GM12872 (cell line): ENCODE data around the gene DTNA.

Experiments
- TF ChIP-seq, protein P1 (sequence below): IDR thresholded peaks from 3 replicates; pipeline ENCODE4 v1.5.1; 2011; ENCODE audit warnings: low read depth, mild to moderate bottlenecking, low read length, moderate library complexity; ENCODE audit not compliant: insufficient read depth

DTNA gene

DNA sequence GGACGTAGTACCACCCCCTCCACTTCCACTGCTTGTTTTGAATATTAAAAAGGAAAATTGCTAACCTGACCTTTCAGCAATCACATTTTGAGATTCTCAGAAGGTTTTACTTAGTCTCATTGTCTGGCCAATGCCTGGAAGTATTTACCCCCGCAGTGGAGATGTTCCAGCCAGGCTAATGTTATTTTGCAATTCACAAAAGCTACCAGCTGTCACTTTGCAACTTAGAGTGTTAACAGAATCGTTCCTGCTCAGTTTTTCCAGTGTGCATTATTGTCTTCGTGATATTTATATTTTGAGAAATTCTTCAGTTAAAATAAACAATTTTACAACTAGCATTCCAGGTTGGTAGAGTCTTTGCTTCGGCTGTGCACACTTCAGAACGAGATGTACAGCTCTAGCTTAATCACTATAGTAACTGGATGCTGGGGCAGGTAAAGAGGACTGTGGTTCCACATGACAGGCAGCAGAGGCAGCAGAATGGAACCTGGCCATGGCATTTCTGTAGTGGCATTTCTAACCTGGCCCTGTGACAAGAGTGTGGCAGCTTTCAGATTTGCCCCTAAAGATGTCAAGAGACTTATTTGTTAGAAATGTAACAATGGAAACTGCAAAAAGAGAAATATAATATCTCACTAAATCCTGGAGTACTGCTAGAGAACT, 85.1 kb downstream of the DTNA start:
- TF ChIP-seq, protein P1, sequence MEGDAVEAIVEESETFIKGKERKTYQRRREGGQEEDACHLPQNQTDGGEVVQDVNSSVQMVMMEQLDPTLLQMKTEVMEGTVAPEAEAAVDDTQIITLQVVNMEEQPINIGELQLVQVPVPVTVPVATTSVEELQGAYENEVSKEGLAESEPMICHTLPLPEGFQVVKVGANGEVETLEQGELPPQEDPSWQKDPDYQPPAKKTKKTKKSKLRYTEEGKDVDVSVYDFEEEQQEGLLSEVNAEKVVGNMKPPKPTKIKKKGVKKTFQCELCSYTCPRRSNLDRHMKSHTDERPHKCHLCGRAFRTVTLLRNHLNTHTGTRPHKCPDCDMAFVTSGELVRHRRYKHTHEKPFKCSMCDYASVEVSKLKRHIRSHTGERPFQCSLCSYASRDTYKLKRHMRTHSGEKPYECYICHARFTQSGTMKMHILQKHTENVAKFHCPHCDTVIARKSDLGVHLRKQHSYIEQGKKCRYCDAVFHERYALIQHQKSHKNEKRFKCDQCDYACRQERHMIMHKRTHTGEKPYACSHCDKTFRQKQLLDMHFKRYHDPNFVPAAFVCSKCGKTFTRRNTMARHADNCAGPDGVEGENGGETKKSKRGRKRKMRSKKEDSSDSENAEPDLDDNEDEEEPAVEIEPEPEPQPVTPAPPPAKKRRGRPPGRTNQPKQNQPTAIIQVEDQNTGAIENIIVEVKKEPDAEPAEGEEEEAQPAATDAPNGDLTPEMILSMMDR: no peak

DNA sequence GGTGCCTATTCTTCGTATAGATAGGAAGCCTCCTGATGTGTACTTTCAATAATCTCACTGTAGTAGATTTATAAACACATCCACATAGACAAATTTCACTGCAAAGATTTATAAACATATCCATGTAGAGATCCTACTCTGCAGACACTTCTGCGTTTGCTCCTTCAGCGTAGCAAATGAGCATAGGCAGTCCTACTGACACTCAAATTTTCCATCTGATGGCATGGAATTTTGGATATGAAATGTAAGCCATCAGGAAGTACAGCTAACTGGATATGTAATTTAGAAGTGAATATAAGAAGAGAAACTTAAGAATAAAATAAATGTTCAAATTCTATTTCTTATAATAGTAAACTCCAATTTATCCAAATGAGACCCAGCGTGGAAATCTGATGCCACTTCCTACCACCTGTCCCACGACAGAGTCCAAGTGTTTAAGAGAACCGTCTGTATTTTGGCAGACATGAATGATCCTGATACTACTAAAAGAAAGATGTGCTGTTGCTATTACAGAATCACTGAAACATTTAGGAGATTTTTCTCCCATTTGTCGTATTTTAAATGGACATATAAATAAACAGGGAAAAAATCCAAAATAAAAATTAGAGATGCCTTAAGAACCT, 86.0 kb downstream of the DTNA start:
- TF ChIP-seq, protein P1: no peak

DNA sequence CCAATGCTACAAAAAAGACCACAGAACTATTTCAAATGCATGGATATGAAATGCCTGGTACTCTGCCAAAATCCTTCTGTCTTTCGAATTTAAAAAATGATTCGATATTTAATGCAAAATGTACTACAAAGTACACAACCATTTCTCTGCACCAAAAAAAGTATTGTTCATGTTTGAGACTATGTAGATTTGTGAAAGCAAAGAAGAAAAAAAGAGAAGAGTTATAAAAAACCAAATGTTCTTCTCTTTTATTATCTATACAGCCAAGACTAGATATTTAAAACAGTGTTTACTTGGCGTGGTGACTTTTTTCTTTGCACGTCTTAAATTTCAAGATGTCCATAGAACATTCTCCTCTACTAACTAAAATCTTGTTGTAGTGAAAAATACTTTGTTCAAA, 89.2 kb downstream of the DTNA start:
- TF ChIP-seq, protein P1: no peak

DNA sequence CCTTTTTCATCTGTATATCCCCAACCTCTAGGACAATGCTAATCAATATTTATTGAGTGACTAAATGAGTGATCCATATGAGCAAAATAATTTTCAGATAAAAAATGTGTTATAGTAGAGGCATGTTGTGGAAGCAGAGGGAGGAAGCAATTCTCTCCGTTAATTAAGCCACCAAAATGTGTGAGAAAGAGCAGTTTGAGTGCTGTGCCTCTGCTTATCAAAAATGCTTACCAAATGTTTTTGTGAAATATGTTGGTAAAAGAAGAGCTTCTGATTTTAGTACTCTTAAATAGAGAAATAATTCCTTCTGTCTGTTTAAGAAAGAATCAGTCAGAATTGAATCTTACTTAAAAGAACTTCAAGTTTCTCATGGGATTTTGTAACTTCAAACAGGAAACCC, 90.3 kb downstream of the DTNA start:
- TF ChIP-seq, protein P1: no peak

DNA sequence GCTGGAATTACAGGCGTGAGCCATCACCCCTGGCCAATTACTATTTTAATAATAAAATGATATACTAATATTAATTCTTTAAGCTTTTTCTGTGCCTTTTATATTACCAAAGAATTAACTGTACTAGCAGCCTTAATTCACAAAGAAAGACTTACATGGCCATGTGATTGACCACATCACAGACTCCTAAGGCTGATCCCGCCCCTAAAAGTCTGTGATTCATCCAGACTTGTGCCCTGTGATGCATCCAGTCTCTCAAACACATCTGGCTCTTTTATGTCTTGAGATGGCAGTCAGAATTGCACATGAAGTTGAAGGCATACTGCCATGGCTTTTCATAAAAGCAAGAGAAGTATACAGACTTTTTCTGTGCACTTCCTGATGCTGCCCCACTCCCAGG, 91.7 kb downstream of the DTNA start:
- TF ChIP-seq, protein P1: no peak

DNA sequence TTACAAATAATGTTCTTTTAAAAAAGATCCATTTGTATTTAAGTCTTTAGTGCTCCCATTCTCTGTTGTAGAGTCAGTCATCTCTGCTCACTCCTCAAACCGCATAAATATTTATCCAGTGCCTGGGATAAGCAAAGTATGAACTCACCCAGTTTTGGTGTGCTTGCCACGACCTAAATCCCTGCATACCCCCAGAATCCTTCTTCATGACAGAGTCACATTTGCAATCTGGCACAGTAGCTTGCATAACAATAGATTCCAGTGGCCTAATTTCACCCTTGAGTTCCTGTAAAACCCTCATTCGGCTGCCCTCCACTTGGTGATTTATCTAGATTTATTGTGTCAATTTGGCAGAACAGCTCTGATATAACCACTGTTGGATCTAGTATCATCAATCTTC, 92.9 kb downstream of the DTNA start:
- TF ChIP-seq, protein P1: no peak

DNA sequence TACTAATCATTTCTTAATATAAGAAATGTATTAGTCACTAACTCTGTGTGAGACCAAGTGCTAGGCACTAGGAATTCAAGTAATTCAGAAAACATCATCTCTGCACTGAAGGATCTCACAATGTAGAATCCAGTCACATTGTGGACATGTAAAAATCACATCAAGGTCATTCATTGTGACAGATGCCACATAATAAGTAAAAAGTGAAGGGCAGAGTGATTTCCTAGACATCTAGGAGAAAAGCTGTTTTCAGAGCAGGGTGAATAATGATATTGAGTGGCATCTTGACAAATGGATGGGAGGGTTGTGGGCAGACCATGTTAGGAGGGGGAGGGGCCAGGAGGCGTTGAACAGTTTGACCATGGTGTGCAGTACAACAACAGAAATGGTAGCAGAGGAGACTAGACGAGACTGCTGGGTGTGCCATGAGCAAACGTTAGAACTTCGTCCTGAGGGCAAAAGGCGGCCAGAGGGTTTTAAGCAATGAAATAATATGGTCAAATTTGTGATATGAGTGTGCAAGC, 93.8 kb downstream of the DTNA start:
- TF ChIP-seq, protein P1: no peak
